Bronchial epithelial cell (primary cell): ENCODE results near the gene CTNS. TPM values are rescaled to one million over a fixed set of nuclear protein-coding genes. Genes with fewer than 3 reads are reported as not detected.
A peak's percentile ranks its signal among the peaks of the same experiment; 100 is the strongest.

Experiments used
- DNase-seq: peaks from one replicate; pipeline ENCODE4 v3.0.0-alpha.2; 2010; ENCODE audit warnings: low read depth
- FAIRE-seq: peaks from 2 replicates; lab custom pipeline; 2011; peaks lifted over from hg19 to GRCh38; lab: Jason Lieb, UNC
- H3K27me3 ChIP-seq: 2 replicates; pipeline ENCODE4 v1.5.1; 2011; ENCODE audit warnings: low read length; ENCODE audit not compliant: control insufficient read depth, insufficient read depth
- H3K36me3 ChIP-seq: 2 replicates; pipeline ENCODE4 v1.5.1; 2011; ENCODE audit warnings: low read length; ENCODE audit not compliant: control insufficient read depth, insufficient read depth
- H3K4me3 ChIP-seq: 2 replicates; pipeline ENCODE4 v1.5.1; 2011; ENCODE audit warnings: mild to moderate bottlenecking, low read depth, low read length, control low read depth
- CTCF ChIP-seq: IDR thresholded peaks from 2 replicates; pipeline ENCODE4 v1.5.1; 2011; ENCODE audit warnings: mild to moderate bottlenecking, moderate library complexity, low read length, control low read depth, inconsistent platforms; ENCODE audit not compliant: insufficient read depth, severe bottlenecking
- total RNA-seq: library from RNA; depleted of rRNA; stranded (reverse); fragments of >200 nt; gene quantifications from 2 replicates; pipeline ENCODE4 v1.2.1, GENCODE V29; 2014

The CTNS gene
- total RNA-seq = 15.0 and 31.3 TPM in 2 replicates

- no peak for TF ChIP-seq CTCF
- DNase-seq (peak; percentile 84), FAIRE-seq (no peak)
- Histone ChIP-seq H3K4me3 (peak within 1 kb of the TSS; percentile 95), H3K36me3 (peaks cover 3% of the 10 kb centered on the region), H3K27me3 (no peaks in the 10 kb centered on the region)
Measured at GRCh38 chr17:3636154-3636907, at the start of gene CTNS, which contains the start of gene SHPK. TSS of gene CTNS (plus strand) at chr17:3636760. CDS start at chr17:3640207, 3,447 bp downstream. TSS of gene SHPK (minus strand) at chr17:3636250. CDS start at chr17:3636219, 31 bp downstream.

DNA sequence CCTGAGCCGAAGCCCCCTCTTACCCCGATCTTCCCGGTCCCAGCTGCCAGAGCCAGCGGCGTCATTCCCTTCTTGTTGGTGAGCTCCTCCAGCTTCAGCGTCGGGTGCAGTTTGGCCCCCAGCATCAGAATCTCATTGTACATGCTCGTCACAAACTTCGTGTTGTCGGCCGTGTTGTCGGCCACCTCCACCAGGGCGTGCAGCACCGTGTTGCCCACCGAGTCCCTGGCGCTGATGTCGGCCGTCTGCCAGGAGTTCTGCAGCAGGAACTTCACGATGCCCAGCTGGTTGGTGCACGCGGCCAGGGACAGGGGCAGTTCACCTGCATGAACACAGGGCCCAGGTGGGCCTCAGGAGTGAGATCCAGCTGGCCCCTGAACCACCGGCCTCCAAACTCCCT, 46.8 kb upstream of the CTNS start:
- peaks cover 12% of the 10 kb centered on the region for H3K36me3 ChIP-seq

DNA sequence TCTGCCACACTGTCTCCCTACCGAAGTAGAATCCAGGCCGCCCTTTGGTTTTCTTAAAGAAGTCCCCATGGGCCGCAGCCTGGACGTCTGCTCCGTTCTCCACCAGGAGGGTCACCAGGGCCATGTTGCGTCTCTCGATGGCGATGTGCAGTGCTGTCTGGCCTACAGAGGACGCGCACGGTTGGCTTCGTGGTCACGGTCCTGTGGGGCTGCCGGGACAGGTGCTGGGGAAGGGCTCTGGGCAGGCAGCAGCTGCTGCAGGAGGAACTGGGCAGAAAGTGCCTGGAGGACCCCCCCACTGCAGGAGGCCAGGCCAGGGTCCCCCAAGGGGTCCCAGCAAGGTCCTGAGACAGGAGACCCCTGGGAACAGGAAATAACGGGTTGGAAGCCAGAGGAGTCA, 46.3 kb upstream of the CTNS start:
- Histone ChIP-seq H3K4me3 (no peak overlapping the region), H3K27me3 (no peaks in the 10 kb centered on the region), H3K36me3 (peaks cover 12% of the 10 kb centered on the region)
- TF ChIP-seq CTCF = no peak
- DNase-seq (no peak), FAIRE-seq (no peak)

More for the DNA sequence above, 46.8 kb upstream of the CTNS start:
- H3K27me3 ChIP-seq = no peaks in the 10 kb centered on the region
- FAIRE-seq = no peak
- no peak for TF ChIP-seq CTCF
- no peak overlapping the region for H3K4me3 ChIP-seq
- DNase-seq = no peak

DNA sequence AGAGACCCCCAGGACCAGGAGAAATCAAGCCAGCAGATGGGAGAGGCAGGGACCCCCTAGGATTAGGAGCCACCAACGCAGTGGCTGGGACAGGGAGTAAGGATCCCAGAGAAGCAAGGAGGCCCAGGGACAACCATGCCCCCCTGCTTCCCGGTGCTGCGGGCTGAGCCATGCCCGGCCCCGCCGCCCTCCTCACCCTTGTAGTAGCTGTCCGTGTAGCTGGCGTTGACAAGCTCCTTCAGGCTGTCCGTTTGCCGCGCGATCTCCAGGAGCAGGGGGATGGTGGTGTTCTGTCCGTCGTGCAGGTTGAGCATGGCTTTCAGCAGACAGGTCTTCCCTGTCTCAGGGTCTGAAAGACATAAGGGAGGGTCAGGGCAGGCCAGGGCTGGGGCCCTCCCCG, 45.8 kb upstream of the CTNS start:
- FAIRE-seq (peak; percentile 23), DNase-seq (no peak)
- no peak overlapping the region for H3K4me3 ChIP-seq
- peaks cover 12% of the 10 kb centered on the region for H3K36me3 ChIP-seq
- H3K27me3 ChIP-seq = no peaks in the 10 kb centered on the region
- TF ChIP-seq CTCF = no peak

DNA sequence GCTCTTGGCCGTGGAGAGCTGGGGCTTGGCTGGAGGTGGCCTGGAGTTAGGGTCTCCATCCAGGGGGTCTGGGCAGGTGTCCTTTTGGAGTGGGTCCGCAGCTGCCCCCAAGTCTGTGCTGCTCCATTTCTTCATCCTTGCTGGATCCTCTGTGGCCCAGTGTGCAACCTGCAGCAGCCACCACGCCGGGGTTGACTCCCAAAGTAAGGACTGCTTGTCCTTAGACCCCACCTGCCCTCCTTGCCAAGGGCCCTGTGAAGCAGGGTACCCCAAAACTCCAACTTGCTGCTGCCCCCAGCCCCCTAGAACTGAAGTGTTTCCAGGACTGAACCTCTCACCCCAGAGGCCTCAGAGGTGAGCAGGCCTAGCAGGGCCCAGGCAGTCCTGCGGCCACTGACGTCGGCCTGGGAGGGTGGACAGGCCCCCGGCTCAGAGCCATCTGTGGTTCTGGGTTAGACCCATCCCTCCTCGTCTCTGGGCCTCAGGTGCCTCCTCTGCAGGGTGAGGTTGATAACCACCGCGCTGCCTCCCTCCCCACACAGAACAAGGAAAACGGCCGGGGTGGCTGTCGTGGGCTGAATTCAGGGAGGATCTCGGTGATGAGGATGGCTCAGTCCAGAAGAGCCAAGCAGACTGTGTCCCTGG, 44.2 kb upstream of the CTNS start:
- no peak for DNase-seq
- H3K27me3 ChIP-seq = no peaks in the 10 kb centered on the region
- FAIRE-seq = no peak
- no peak overlapping the region for H3K4me3 ChIP-seq
- TF ChIP-seq CTCF = no peak
- peaks cover 7% of the 10 kb centered on the region for H3K36me3 ChIP-seq
